Measurements from ENCODE around the gene TM4SF1. TPM values are rescaled to one million over a fixed set of nuclear protein-coding genes. Genes with fewer than 3 reads are reported as not detected.

The TM4SF1 gene
- total RNA-seq, 6 experiments from 2014 or later = 7.9 to 63.0 (median 47.5) TPM

GRCh38 chr3:149373235-149374125, 4.0 kb downstream of the TM4SF1 start:
- peaks cover 0 to 84% (median 14%) of the 10 kb centered on the region in 4 donors for H3K4me1 ChIP-seq
- peak overlapping the region in 1 of 3 donors; percentile 8 for H3K4me3 ChIP-seq
- no peaks in the 10 kb centered on the region for H3K27me3 ChIP-seq
- peak in 3 of 4 donors; percentile 16 to 71 (median 20) for ATAC-seq
- H3K27ac ChIP-seq = peak overlapping the region; percentile 1 to 65 (median 8)
- no peak for DNase-seq
- H3K9me3 ChIP-seq = no peaks in the 10 kb centered on the region
- 66% methylated on average over 2 of the region's 2 CpGs for WGBS (ENCODE audit: insufficient coverage, low coverage, low lambda C conversion rate, missing lambda C conversion rate)
- no peaks in the 10 kb centered on the region for H3K36me3 ChIP-seq
- no peak for TF ChIP-seq CTCF (IDR thresholded peaks at IDR 0.05)
- TF ChIP-seq POLR2A (IDR thresholded peaks at IDR 0.05) = no peak
- intact Hi-C loops (cut with DNase I) = no loop called here

DNA sequence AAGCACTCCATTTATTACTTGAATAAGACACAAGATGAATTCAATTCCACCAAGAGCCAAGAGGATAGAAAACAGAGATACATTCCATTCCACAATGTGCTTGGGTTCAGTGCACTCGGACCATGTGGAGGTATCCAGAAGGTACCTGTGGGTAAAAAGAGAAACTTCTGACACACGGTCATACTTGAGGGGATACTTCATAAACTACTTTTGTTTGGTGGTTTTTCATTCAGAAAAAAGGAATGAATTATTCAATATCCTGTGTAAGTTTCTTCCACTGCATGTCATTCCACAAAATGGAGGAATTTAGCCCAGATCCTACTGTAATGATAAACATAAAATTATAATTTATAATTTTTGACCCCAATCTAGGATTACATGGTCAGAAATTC, 5.7 kb downstream of the TM4SF1 start:
- DNase-seq = no peak
- Histone ChIP-seq H3K27ac (no peak overlapping the region), H3K36me3 (no peaks in the 10 kb centered on the region), H3K4me1 (peaks cover 0 to 70% (median 4%) of the 10 kb centered on the region in 4 donors), H3K9me3 (no peaks in the 10 kb centered on the region), H3K27me3 (no peaks in the 10 kb centered on the region), H3K4me3 (no peak overlapping the region)
- intact Hi-C loops (cut with DNase I) = no loop called here
- ATAC-seq = no peak
- no peak for TF ChIP-seq POLR2A (IDR thresholded peaks at IDR 0.05)
- TF ChIP-seq CTCF (IDR thresholded peaks at IDR 0.05) = no peak
- WGBS (ENCODE audit: insufficient coverage, low coverage, low lambda C conversion rate, missing lambda C conversion rate) = 81% methylated on average over 2 of the region's 2 CpGs

DNA sequence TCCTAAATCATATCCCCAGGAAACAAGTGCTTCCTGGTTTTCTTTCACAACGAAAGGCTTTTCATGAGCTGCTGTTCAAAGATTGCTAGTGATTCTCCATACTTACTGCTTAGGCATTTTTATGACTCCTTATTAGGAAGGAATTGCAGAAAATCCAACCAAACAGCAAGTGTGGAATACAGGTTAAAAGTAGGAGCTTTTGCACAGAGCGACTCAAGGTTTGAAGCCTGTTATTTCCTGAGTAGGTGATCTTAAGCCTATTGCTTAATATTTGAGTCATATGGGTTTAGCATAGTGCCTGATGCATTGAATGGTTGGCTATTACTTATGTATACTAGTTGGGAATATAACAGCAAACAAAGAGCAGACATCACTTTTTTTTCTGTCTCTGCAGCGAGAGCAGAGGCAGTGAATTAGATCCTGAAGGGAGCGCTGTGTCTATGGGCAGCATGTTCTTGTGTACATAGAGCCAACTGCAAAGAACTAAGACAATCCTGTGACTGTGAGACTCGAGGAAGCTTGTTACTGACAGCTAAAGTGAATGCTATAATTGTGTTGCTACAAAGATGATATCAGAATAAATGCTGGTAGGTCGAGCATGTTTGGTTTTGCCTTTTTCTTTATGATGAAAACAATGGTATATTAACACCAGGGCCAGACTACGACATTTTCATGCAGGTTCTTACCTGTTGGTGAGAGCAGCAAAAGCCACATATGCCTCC, 6.3 kb downstream of the TM4SF1 start:
- peak overlapping the region in 1 of 3 donors; percentile 4 for H3K27ac ChIP-seq
- intact Hi-C loops (cut with DNase I) = no loop called here
- no peaks in the 10 kb centered on the region for H3K27me3 ChIP-seq
- no peaks in the 10 kb centered on the region for H3K36me3 ChIP-seq
- H3K9me3 ChIP-seq = no peaks in the 10 kb centered on the region
- 54% methylated on average over 7 of the region's 7 CpGs for WGBS (ENCODE audit: insufficient coverage, low coverage, low lambda C conversion rate, missing lambda C conversion rate)
- DNase-seq = no peak
- no peak overlapping the region for H3K4me3 ChIP-seq
- peaks cover 0 to 68% (median 1%) of the 10 kb centered on the region in 4 donors for H3K4me1 ChIP-seq
- peak in 2 of 4 donors; percentile 9 to 66 for ATAC-seq
- TF ChIP-seq CTCF (IDR thresholded peaks at IDR 0.05) (no peak), POLR2A (IDR thresholded peaks at IDR 0.05) (no peak)

- ATAC-seq (no peak), DNase-seq (no peak)
- peak; percentile 11 for TF ChIP-seq POLR2A (IDR thresholded peaks at IDR 0.05)
- TF ChIP-seq CTCF (IDR thresholded peaks at IDR 0.05) = no peak
- intact Hi-C loops (cut with DNase I) = no loop called here
- WGBS (ENCODE audit: insufficient coverage, low coverage, low lambda C conversion rate, missing lambda C conversion rate) = 52% methylated on average over 3 of the region's 3 CpGs
- Histone ChIP-seq H3K27ac (peak overlapping the region in 1 of 3 donors; percentile 4), H3K36me3 (no peaks in the 10 kb centered on the region), H3K9me3 (no peaks in the 10 kb centered on the region), H3K4me3 (no peak overlapping the region), H3K27me3 (no peaks in the 10 kb centered on the region), H3K4me1 (peaks cover 0 to 59% (median 0%) of the 10 kb centered on the region in 4 donors)
Observed at GRCh38 chr3:149369991-149370866, 7.2 kb downstream of the TM4SF1 start.
